ENCODE measurements around the gene COL25A1.
"Not testable (repeated sequence)": the region's sequence is repeated elsewhere in the genome, so short reads cannot be mapped to it uniquely, and the experiment has no call there.

Gene COL25A1

DNA sequence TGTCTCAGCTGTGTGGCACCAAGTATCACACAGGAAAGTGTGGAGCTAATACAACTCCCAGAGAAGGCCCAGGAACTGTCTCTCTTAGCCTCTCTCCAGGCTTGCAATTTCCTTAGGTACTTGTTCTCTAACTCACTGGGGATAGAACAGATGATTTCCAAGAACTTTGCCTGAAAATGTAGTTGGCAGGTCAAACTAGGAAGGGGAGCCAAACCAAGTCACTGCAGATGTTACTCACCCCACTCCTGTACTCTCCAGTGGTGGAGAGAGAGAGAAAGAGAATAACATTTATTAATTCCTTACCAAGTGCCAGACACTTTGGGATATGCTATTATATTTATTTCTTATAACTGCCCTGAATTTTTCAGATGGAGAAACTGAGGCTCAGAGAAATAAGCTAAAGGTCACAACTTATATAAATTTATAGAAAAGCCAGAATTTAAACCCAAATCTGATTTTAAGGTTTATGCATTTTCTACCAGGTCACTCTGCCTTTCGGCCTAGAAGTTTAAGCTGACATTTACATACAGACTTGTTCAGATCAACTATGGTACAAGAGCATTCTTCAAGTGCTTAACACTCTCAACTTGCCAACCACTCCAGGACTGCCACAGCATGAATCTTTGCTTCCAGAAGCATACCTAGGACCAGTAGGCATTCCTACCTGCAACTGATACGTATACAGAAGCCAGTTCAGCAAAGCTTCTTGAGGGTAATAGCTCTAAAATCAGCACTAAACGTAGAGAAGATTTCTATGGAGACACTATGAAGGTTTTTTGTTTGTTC is 291.0 kb downstream of the COL25A1 start:
- DNase-seq (ENCODE audit: low read depth in 2 of 2), result no peak

GRCh38 chr4:109010521-109010920 is 291.9 kb downstream of the COL25A1 start:
- no peak for DNase-seq (ENCODE audit: low read depth in 2 of 2)

DNA sequence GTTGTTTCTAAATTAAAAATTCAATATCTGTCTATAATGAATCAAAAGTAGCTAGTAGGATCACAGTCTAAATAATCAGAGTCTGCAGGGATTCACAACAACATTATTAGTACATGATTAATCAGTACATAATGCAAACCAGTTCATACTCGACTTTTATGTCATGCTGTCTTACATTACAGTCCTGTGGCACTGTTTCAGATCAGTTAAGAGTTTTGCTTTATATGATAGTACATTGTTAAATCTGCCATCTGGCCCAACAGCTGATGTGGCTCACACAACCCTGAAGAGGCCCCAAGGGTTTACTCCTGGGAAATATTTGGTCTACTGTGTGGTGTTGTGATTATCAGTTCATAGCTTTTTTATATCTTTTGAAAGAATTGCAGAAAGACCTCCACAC is 292.5 kb downstream of the COL25A1 start:
- no peak for DNase-seq (ENCODE audit: low read depth in 2 of 2)

GRCh38 chr4:109007976-109008375 is 294.5 kb downstream of the COL25A1 start:
- DNase-seq (ENCODE audit: low read depth in 2 of 2), result no peak

GRCh38 chr4:109005523-109005922 is 296.9 kb downstream of the COL25A1 start:
- no peak for DNase-seq (ENCODE audit: low read depth in 2 of 2)

DNA sequence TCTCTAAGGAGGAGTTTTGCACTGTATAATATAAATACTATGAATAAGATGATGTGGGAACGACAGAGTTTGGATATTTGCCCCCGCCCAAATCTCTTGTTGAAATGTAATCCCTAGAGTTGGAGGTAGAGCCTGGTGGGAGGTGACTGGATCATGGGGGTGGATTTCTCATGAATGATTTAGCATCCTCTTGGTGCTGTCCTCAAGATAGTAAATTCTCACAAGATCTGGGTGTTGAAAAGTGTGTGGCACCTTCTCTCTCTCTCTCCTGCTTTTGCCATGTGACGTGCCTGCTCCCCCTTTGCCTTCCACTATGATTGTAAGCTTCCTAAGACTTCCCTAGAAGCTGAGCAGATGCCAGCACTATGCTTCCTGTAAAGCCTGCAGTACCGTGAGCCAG is 298.0 kb downstream of the COL25A1 start:
- DNase-seq (ENCODE audit: low read depth in 2 of 2), result no peak

DNA sequence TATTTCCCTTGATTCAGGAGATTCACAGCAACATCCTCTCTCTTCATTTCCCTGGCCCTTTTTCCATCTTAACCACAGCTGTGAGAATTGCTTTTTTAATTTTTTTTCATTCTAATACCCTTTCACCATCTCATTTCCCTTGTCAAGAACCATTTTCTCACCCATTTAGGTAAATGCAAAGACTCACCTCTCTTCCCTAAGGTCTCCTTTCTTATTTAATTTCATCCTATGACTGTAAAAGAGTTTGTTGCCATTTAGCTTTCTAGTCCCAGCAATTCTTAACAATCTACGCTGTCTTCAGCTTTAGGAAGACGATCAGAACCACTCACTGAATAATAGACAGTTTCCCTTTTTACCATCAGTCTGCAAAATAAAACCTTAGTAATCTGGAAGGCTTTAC is 298.5 kb downstream of the COL25A1 start:
- no peak for DNase-seq (ENCODE audit: low read depth in 2 of 2)

DNA sequence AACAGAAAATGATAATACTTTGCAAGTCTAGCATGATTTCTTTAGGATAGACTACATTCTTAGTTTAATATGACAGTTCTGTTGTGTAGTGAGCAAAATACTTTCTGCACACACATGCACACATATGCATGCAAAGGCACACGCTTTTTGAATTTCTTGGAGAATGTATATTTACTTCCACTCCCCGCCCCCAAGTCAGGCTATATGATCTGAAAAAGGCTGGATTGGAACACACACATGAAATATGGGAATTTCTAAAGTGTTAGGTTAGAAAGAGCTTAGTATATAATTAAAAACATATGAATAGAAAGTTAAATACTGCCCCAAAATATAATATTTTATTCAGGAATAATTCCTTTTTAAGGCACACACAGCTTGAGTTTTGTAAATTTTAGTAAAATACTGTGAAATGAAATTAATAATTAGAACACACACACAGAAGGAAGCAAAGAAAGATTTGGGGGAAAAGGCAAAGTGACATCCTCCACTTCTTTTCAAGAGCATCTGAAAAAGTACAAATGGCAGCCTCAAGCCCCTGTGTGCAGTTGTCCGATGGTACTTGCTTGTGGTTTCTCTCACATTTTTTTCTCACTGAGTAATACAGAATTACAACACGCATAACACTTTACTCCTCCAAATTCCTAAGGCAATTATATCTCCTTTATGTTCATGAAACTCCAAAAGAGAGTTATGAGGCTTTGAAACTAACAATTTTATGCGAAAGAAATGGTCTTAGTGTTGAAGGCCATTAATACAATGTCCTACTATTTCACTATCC is 310.7 kb downstream of the COL25A1 start:
- no peak for DNase-seq (ENCODE audit: low read depth in 2 of 2)

GRCh38 chr4:108988464-108989195 is 313.8 kb downstream of the COL25A1 start:
- DNase-seq (ENCODE audit: low read depth in 2 of 2), result no peak

DNA sequence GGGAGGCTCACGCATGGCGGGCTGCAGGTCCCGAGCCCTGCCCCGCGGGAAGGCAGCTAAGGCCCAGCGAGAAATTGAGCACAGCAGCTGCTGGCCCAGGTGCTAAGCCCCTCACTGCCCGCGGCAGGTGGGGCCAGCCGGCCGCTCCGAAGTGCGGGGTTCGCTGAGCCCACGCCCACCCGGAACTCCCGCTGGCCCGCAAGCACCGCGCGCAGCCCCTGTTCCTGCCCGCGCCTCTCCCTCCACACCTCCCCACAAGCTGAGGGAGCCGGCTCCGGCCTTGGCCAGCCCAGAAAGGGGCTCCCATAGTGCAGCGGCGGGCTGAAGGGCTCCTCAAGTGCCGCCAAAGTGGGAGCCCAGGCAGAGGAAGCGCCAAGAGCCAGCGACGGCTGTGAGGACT is 318.0 kb downstream of the COL25A1 start:
- not testable (repeated sequence) for DNase-seq (ENCODE audit: low read depth in 2 of 2)

DNA sequence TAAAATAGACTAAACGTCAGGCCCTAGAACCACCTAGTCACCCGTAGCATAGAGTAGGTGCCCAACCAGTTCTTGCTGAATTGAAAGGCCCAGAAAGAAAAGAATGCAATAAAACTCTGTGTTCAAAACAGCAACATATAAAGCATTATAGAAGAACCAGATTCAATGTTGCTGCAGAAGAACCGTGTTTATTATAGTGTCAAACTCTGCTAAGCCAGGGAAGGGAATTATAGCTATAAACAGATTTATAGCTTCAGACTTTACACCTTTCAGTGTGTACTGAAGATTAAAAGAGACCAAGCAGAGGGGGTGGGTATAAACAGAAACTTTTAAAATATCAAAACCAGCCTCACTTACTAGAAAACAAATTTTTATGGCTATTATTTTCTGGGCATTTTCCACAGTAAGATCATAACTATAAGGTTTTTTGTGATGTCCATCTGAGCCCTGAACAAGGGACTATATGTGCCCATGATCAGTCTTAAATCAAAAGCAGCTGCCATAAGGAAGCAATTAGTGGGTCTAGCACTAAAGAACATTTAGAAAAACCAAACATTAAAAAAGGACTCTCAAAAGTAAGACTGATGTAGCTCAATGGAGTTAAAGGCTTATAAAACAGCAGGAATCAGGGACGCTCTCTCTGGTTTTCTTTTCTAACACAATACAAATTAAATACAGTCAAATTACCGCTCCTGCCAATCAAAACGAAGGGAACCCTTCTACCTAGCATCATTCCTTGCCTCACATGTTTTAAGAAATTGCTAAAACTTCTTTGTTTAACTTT is 319.9 kb downstream of the COL25A1 start:
- DNase-seq (ENCODE audit: low read depth in 2 of 2), result no peak

DNA sequence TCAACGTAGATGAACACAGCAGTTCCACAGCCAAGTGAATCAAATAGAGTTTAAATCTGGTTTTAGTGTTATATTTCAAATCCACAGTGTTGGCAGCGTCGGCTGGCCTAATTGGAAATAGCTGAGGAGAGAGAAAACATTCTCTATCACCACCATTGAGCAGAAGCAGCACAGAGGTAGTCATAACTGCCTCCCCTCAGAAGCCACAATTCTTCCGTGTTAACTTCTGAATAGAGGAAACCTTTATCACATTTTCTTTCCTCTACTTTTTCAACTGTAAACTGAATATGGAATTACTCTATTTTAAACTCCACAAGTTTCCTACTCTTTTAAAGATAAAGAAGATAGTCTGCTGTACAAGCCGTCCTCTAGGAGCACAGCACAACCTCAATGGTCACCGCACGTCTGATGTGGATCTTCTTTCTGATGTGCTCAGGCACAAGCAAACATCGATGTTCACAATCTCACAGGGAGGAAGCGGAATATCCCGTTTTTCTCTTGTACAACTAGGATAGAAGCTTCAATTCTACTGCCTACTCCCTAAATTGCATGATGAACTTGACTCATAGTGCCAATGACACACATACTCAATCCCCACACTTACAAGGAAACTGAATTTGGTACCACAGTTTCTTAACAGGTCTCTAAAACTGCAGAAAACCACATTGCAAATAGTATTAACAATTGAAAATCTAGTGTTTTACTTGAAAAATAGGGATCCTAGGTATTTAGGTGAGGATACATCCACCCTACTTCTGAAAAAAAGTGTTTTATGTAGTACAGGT is 321.8 kb downstream of the COL25A1 start:
- DNase-seq (ENCODE audit: low read depth in 2 of 2), result no peak

DNA sequence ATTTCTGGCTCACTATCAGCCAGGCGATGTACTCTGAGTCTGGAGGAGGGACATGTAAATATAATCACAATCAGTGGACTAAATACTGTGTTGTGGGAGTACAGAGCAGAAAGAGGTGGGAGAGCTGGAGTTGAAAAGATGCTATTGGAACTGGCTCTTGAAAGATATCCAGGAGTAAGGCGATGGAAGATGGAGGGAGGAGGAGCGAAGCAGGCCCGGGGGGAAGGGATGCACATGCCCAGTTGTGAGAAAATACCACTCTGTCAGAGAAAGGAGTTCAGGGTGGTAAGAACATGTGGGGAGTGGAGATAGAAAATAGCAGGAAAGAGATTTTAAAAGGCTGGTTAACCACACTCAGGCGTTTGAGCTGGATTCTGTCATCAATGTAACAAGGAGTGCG is 322.7 kb downstream of the COL25A1 start:
- DNase-seq (ENCODE audit: low read depth in 2 of 2), result no peak

- no peak for DNase-seq (ENCODE audit: low read depth in 2 of 2)
Observed at GRCh38 chr4:108978066-108978465, 324.4 kb downstream of the COL25A1 start.

- no peak for DNase-seq (ENCODE audit: low read depth in 2 of 2)
Observed at GRCh38 chr4:108972613-108973283, 329.7 kb downstream of the COL25A1 start.

GRCh38 chr4:108971473-108971872 is 331.0 kb downstream of the COL25A1 start:
- DNase-seq (ENCODE audit: low read depth in 2 of 2), result no peak

DNA sequence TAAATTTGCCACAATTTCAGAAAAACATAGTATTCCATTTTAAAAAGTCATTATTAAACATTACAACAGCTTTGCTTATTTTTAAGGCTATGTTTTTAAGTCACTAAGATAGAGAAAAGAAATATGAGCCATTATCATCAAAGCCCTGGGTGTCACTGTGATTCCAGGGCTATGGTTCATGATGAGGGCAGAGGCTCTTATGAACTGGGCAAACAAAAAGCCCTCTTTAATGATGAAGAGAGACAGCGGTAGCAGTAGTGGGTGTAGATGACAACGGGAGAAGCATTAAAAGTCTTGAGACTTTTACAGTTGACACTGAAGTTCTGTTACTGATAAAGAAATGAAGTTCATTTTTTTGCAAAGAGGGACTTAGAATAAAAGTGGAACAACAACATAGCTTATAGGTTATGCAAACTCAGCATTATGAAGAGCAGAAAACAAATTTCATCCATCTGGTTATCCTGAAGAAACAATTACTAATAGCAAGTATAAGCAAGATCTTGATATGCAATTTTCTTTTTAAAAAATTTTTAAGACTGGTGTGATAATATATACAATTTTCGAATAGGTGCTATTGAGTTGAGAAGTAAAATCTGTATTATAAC is 336.9 kb downstream of the COL25A1 start:
- no peak for DNase-seq (ENCODE audit: low read depth in 2 of 2)

DNA sequence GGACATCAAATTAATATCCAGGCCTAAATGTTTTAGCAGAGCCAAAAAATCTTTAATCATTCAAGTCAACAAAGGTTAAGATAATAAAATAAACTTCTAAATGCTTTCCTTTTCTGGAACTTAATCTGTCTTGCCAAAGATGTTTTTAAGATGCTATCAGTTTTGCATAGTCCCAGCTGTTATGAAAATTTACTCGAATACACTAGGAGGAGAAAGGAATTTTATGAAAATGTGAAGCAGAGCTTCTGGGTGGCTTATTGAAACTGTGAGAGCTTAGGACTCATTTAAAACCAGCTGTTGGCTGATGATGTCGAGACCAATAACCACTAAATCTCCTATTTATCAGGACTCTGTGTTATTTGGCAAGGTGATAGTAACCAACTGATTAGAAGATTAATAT is 337.4 kb downstream of the COL25A1 start:
- DNase-seq (ENCODE audit: low read depth in 2 of 2), result no peak

GRCh38 chr4:108963910-108964309 is 338.5 kb downstream of the COL25A1 start:
- DNase-seq (ENCODE audit: low read depth in 2 of 2), result no peak

DNA sequence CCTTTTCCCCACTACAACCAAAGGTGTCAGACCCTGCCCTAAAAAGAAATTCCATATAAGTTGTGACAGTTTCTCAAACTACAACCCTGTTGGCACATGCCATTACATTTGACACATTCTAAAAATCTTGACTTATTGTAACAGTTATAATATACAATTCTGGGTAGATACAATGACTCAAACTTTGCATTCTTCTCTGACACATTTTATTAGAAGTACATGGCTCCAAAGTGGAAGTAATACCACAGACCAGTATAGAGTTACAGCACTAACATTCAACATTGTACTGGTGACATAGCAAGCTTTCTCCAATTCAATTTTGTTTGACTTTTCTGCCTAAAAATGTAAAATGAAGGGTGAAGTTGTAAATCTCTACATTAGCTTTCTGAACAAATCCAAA is 343.0 kb downstream of the COL25A1 start:
- DNase-seq (ENCODE audit: low read depth in 2 of 2), result no peak
